ENCODE measurements around the gene IL12RB1. TPM values are rescaled to one million over a fixed set of nuclear protein-coding genes. Genes with fewer than 3 reads are reported as not detected.

Gene IL12RB1
- total and polyA plus RNA-seq, 2 of the 8 experiments (the other 6 are each of a cell fraction or from before 2014, with no cell fraction given), result 0.03 TPM; not detected in 1

- no peak for DNase-seq (ENCODE audit: low read depth in 1 of 2, low spot score in 2 of 2)
- no peak overlapping the region for H2AK5ac ChIP-seq (ENCODE audit: low read depth, low read length)
- no peaks in the 10 kb centered on the region for H3K27me3 ChIP-seq (replicated peaks in 1 of 4; ENCODE audit: control insufficient read depth in 3 of 4, extremely low read depth in 1 of 4, insufficient read depth in 3 of 4, low read length in 3 of 4)
- no peaks in the 10 kb centered on the region for H3K9me3 ChIP-seq (ENCODE audit: insufficient read depth in 2 of 2, low read depth in 1 of 2, low read length in 1 of 2)
- H3K27ac ChIP-seq (ENCODE audit: low read depth, low read length), result no peak overlapping the region
- H3K23ac ChIP-seq (ENCODE audit: insufficient read length), result no peak overlapping the region
- H2BK12ac ChIP-seq (ENCODE audit: low read depth, low read length), result no peak overlapping the region
- no peak for FAIRE-seq
- no peak overlapping the region for H3K14ac ChIP-seq (ENCODE audit: insufficient read length)
- no peaks in the 10 kb centered on the region for H3K79me2 ChIP-seq (ENCODE audit: control insufficient read depth in 1 of 2, insufficient read depth in 2 of 2, low read length in 2 of 2)
- H3K18ac ChIP-seq (ENCODE audit: extremely low read depth, low read length), result no peak overlapping the region
- H4K91ac ChIP-seq (replicated peaks; ENCODE audit: insufficient read length, low read length), result no peak overlapping the region
- H2BK120ac ChIP-seq (replicated peaks; ENCODE audit: low read depth, low read length), result no peak overlapping the region
- no peak overlapping the region for H3K9ac ChIP-seq (replicated peaks in 1 of 4; ENCODE audit: extremely low read depth in 1 of 4, low read depth in 3 of 4, low read length in 3 of 4)
- no peak overlapping the region for H2BK20ac ChIP-seq (ENCODE audit: low read length)
- H4K20me1 ChIP-seq (replicated peaks in 1 of 2; ENCODE audit: control insufficient read depth in 1 of 2, insufficient read depth in 2 of 2, low read length in 2 of 2), result no peaks in the 10 kb centered on the region
- no peak overlapping the region for H4K5ac ChIP-seq (ENCODE audit: insufficient read length, low read depth, low read length)
- peaks cover 2% of the 10 kb centered on the region; the same call in 1 of the 2 replicates for H3K23me2 ChIP-seq (ENCODE audit: low read depth, low read length)
- H4K8ac ChIP-seq (ENCODE audit: extremely low read depth, insufficient read depth, low read length), result no peak overlapping the region
- no peak overlapping the region for H3K4me2 ChIP-seq (ENCODE audit: insufficient read depth in 1 of 2, low read depth in 2 of 2, low read length in 2 of 2)
- 0 out of 7 replicates have a peak, but pooled peaks cover 0 to 2% (median 0%) of the 10 kb centered on the region in 4 experiments for H3K4me1 ChIP-seq (replicated peaks in 1 of 4; ENCODE audit: control insufficient read depth in 3 of 4, insufficient read depth in 4 of 4, low read length in 3 of 4)
- ChIA-PET CTCF (ENCODE audit: partially characterized antibody) (no interaction called here), POLR2A (ENCODE audit: partially characterized antibody) (no interaction called here)
- H2BK5ac ChIP-seq (ENCODE audit: low read depth, low read length), result no peak overlapping the region
- no peak overlapping the region for H2AFZ ChIP-seq (ENCODE audit: low read length)
- H3K79me1 ChIP-seq (ENCODE audit: low read depth, low read length), result no peaks in the 10 kb centered on the region
- no peak for TF ChIP-seq CEBPB (IDR thresholded peaks at IDR 0.05; ENCODE audit: low read depth, low read length)
- no peak overlapping the region for H3K56ac ChIP-seq (replicated peaks; ENCODE audit: insufficient read length, low read depth, low read length)
- H3K36me3 ChIP-seq (ENCODE audit: control insufficient read depth in 2 of 4, insufficient read depth in 4 of 4, low read length in 3 of 4), result no peaks in the 10 kb centered on the region
- WGBS, 2 experiments (ENCODE audit: extremely low coverage in 1 of 2, insufficient coverage in 1 of 2, insufficient read length in 1 of 2, insufficient replicate concordance in 2 of 2, low coverage in 1 of 2, low lambda C conversion rate in 2 of 2, missing lambda C conversion rate in 1 of 2), result 79% methylated on average over 8 of the region's 9 CpGs; no CpG with 5 or more reads in 1 of the 2 experiments
- no peak overlapping the region for H2BK15ac ChIP-seq (ENCODE audit: low read length)
- no peak overlapping the region for H3K4me3 ChIP-seq (ENCODE audit: extremely low read depth in 1 of 4, insufficient read depth in 2 of 4, low read depth in 3 of 4, low read length in 4 of 4)
- H3K4ac ChIP-seq (replicated peaks; ENCODE audit: insufficient read length, low read depth, low read length), result no peak overlapping the region
These were observed 33.0 kb downstream of the IL12RB1 start for GRCh38 chr19:18053576-18054219.
